Mucosa of rectum (tissue), 2 donors: ENCODE data around the gene TPSG1.
"Not testable (repeated sequence)": the region's sequence is repeated elsewhere in the genome, so short reads cannot be mapped to it uniquely, and the experiment has no call there.

Experiments used
- H3K27ac ChIP-seq, 2 donors: one replicate each; pipeline ENCODE4 v1.7.0; 2013; ENCODE audit warnings: inconsistent platforms in 2 of 2, low read depth in 2 of 2, low read length in 2 of 2
- H3K27me3 ChIP-seq, 2 donors: one replicate each; pipeline ENCODE4 v1.7.0; 2013; ENCODE audit warnings: low read length in 2 of 2; ENCODE audit not compliant: control insufficient read depth in 2 of 2, insufficient read depth in 2 of 2
- H3K36me3 ChIP-seq, 2 donors: one replicate each; pipeline ENCODE4 v1.7.0; 2013; ENCODE audit warnings: low read length in 2 of 2; ENCODE audit not compliant: control insufficient read depth in 2 of 2, insufficient read depth in 2 of 2
- H3K4me1 ChIP-seq, 2 donors: one replicate each; pipeline ENCODE4 v1.7.0; 2013; ENCODE audit warnings: low read length in 2 of 2, mild to moderate bottlenecking in 1 of 2; ENCODE audit not compliant: control insufficient read depth in 2 of 2, insufficient read depth in 2 of 2
- H3K4me3 ChIP-seq, 2 donors: one replicate each; pipeline ENCODE4 v1.7.0; 2013; ENCODE audit warnings: low read length in 2 of 2
- H3K9ac ChIP-seq, 2 donors: one replicate each; pipeline ENCODE4 v1.7.0; 2013; ENCODE audit warnings: low read length in 2 of 2, low read depth in 1 of 2, mild to moderate bottlenecking in 1 of 2
- H3K9me3 ChIP-seq, 2 donors: one replicate each; pipeline ENCODE4 v1.7.0; 2013; ENCODE audit warnings: low read length in 2 of 2; ENCODE audit not compliant: control insufficient read depth in 2 of 2
- donor health status: healthy.
- donor health status: Normal muscosa, but diverticular disease.

The TPSG1 gene

DNA sequence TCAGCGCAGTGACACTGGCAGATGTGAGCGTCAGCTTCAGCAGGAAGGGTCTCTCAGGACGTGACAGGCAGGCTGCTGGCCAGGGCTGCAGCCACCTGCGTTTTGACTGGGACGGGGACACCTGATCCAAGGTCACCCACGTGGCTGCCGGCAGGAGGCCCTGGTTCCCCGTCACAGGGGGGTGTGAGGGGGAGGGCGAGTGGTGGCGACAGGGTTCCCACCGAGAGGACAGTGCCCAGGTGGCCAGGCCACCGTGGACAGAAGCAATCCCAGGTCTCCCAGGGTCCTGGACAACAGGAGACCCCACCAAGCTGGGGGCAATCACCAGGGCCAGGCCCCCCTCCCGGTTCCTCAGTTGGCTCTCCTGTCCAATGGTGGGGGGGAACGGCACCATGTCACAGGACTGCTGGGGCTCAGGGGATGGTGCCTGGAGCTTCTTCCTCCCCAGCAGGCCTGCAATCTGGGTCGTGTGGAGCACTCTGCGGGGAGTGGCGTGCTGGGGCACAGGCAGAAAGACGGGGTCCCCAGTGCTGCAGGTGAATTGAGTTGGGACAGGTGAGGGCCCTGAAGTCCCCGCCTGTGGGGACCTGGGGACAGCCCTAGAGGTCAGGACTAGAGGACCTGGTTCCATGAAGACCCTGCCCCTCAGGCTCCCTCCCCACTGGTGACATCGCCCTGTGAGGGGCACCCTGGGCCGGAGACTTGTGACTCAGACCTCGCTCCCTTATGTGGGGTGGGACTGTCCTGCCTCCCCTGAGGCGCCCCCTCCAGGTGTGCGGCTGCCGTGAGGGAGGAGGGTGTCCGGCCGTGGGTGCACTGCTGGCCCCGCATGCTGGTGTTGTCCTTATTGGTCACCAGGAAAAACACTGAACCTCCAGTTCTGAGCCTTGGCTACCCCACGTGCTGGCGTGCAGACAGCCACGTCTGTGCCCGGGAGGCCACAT, 19.1 kb upstream of the TPSG1 start:
- H3K4me1 ChIP-seq, H3K27ac ChIP-seq, H3K27me3 ChIP-seq, H3K4me3 ChIP-seq, H3K36me3 ChIP-seq, H3K9me3 ChIP-seq, H3K9ac ChIP-seq: not testable (repeated sequence)

DNA sequence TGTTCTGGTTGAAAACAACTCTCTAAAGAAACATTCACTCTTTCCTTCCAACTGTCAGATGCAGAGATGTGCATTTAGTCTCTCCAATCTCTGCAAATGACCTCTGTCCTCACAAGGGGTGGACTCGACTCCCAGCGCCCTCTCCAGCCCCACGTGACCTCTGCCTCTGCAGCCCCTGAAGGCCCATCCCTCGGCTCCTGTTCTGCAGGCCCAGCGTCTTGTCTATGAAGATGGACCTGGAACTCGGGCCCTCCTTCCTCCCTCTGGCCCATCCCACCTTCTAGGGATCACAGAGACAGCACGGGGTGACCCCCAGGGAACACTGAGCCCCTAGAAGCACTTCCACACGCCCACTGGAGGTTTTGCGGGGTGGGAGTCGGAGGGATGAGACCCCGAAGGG, 18.3 kb upstream of the TPSG1 start:
- H3K27ac ChIP-seq, H3K4me1 ChIP-seq, H3K36me3 ChIP-seq, H3K9ac ChIP-seq, H3K4me3 ChIP-seq, H3K27me3 ChIP-seq, H3K9me3 ChIP-seq: not testable (repeated sequence)

DNA sequence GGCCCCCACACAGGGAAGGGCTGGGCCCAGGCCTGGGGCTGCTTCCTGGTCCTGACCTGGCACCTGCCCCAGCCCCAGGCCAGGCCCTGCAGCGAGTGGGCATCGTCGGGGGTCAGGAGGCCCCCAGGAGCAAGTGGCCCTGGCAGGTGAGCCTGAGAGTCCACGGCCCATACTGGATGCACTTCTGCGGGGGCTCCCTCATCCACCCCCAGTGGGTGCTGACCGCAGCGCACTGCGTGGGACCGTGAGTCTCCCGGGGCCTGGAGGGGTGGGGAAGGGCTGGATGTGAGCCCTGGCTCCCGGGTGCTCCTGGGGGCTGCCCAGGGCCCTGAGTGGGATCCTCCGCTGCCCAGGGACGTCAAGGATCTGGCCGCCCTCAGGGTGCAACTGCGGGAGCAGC, 16.0 kb upstream of the TPSG1 start:
- H3K27me3 ChIP-seq, H3K36me3 ChIP-seq, H3K9me3 ChIP-seq, H3K27ac ChIP-seq, H3K4me1 ChIP-seq, H3K4me3 ChIP-seq, H3K9ac ChIP-seq: not testable (repeated sequence)

DNA sequence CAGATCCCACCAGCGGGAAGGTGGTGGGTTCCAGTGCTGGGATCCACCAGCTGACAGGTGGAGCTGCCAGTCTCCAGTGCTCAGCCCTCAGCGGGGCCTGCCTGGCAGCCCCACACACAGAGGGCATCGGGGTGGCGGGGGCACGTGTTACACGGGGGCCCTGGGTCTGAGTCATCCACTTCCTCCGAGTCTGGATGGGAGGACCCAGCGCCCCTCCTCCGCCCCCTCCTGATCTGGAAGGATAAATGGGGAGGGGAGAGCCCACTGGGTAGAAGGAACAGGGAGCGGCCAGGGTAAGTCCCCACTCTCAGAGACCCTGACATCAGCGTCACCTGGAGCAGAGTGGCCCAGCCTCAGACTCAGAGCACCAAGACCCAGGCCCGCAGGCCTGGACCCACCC, 15.4 kb upstream of the TPSG1 start, which contains the start of gene TPSAB1:
TPSAB1 (plus strand) TSS at position 270 of the 400 bp plus-strand sequence. CDS start 234 bp downstream, outside the sequence.
- H3K27me3 ChIP-seq, H3K9ac ChIP-seq, H3K36me3 ChIP-seq, H3K4me3 ChIP-seq, H3K27ac ChIP-seq, H3K4me1 ChIP-seq, H3K9me3 ChIP-seq: not testable (repeated sequence)

DNA sequence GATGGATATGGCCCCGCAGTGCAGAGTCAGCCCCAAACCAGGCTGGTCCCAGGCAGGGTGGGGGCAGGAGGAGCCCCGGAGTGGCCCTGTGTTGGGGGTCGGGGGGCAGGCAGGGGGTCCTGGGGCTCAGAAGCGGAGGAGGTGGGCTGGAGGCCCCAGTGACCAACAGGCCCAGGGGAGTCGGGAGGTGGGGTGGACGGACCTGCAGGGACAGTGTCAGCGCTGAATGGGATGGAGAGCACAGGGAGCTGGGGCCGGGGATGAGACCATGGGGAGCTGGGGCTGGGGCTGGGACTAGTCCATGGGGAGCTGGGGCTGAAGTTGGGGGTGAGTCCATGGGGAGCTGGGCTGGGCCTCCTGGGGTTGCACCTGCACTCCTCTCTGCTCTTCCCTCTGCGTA, 14.5 kb upstream of the TPSG1 start:
- not testable (repeated sequence) for H3K27me3 ChIP-seq, H3K4me1 ChIP-seq, H3K36me3 ChIP-seq, H3K9ac ChIP-seq, H3K4me3 ChIP-seq, H3K27ac ChIP-seq, H3K9me3 ChIP-seq

DNA sequence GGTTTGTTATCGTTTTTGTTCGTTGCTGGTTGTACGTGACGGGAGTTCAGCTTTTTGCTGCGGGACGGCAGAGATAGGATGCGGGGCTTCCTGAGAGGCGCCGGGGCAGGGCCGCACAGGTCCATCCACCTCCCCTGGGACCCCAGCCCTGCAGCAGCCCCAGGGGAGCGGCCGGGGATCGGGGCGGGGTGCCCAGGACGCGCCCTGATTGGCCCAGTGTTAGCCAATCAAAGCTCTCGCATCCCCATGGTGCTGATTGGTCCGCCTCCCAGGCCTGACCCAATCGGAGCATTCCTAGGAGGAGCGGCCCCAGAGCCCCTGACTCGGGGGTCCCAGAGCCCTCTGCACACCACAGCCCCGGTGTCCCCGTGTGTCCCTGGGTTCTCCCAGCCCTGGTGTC, 13.8 kb upstream of the TPSG1 start:
- H3K27me3 ChIP-seq, H3K9me3 ChIP-seq, H3K4me3 ChIP-seq, H3K4me1 ChIP-seq, H3K9ac ChIP-seq, H3K36me3 ChIP-seq, H3K27ac ChIP-seq: not testable (repeated sequence)

DNA sequence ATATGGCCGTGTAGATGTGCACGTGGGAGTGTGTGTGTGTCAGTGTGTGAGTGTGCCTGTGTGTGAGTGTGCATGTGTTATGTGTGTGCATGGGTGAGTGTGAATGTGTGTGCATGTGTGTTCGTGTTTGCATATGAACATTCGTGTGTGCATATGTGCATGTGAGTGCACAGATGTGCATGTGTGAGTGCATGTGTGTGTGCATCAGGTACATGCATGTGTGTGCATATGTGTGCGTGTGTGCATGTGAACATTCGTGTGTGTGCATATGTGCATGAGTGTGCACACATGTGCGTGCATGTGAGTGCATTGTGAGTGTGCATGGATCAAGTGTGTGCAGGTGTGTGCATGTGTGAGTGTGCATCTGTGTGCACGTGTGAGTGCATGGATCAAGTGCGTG, 12.9 kb upstream of the TPSG1 start:
- H3K4me3 ChIP-seq, result no peak overlapping the region
- no peaks in the 10 kb centered on the region for H3K27me3 ChIP-seq
- no peak overlapping the region for H3K27ac ChIP-seq
- H3K9me3 ChIP-seq, result no peaks in the 10 kb centered on the region
- H3K4me1 ChIP-seq, result no peaks in the 10 kb centered on the region
- H3K36me3 ChIP-seq, result no peaks in the 10 kb centered on the region
- no peak overlapping the region for H3K9ac ChIP-seq

DNA sequence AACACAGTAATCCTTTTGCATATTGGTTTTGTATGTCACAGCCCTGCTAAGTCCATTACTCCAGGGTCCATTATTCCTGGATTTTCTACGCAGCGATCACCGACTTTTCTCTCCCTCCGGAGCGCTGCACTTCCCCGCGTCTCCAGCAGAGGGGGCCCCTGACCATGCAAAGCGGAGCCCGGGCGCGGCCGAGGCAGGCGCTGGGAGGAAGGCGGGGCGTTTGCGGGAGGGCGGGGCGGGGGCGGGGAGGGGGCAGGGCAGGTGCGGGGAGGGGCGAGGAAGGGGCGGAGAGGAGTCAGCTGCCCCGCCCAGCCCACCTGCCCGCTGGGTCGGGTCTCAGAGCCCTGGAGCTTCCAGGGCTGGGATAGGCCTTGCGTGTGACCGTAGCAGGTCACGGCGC, 11.6 kb upstream of the TPSG1 start:
- not testable (repeated sequence) for H3K9me3 ChIP-seq, H3K9ac ChIP-seq, H3K4me3 ChIP-seq, H3K36me3 ChIP-seq, H3K27me3 ChIP-seq, H3K27ac ChIP-seq, H3K4me1 ChIP-seq

DNA sequence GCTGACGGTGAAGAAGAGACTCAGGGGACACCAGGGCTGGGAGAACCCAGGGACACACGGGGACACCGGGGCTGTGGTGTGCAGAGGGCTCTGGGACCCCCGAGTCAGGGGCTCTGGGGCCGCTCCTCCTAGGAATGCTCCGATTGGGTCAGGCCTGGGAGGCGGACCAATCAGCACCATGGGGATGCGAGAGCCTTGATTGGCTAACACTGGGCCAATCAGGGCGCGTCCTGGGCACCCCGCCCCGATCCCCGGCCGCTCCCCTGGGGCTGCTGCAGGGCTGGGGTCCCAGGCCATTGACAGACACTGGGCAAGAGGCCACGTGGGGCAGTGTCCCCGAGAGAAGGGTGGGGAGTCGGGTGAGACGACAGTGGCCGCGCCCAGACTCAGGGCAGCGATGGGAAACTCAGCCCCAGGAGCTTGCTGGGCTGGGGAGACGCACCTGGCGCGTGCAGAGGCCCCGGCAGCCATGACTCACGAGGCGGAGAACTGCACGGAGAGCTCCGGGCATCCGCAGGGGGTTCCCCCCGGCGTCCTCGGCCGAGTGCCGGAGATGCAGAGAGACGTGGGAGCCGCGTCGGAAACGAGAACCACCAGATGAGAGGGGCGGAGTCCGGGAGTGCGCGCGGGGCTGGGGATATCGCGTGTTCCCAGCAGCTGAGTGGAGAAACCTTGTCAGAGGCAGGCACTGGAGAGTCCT, 7.1 kb upstream of the TPSG1 start:
- not testable (repeated sequence) for H3K27me3 ChIP-seq, H3K36me3 ChIP-seq, H3K27ac ChIP-seq, H3K4me1 ChIP-seq, H3K4me3 ChIP-seq, H3K9me3 ChIP-seq, H3K9ac ChIP-seq

DNA sequence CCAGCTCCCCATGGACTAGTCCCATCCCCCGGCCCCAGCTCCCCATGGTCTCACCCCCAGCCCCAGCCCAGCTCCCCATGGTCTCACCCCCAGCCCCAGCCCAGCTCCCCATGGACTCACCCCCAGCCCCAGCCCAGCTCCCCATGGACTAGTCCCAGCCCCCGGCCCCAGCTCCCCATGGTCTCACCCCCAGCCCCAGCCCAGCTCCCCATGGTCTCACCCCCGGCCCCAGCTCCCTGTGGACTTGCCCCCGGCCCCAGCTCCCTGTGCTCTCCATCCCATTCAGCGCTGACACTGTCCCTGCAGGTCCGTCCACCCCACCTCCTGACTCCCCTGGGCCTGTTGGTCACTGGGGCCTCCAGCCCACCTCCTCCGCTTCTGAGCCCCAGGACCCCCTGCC, 6.2 kb upstream of the TPSG1 start:
- H3K27me3 ChIP-seq, H3K9ac ChIP-seq, H3K27ac ChIP-seq, H3K36me3 ChIP-seq, H3K4me1 ChIP-seq, H3K4me3 ChIP-seq, H3K9me3 ChIP-seq: not testable (repeated sequence)
